Calu3 (cell line): ENCODE measurements around the gene PLEKHG4B. TPM values are rescaled to one million over a fixed set of nuclear protein-coding genes. Genes with fewer than 3 reads are reported as not detected.

Experiments used
- BruUV-seq: library from RNA; stranded (reverse); fragments of 400-500 nt; replicated peaks from 2 replicates; lab custom pipeline; 2021; lab: Mats Ljungman, UMichigan
- CTCF ChIA-PET: fragments of 300-600 bp; sonication (Branson Sonifier 250); formaldehyde crosslinking; loops from one replicate; lab custom pipeline; 2022; ENCODE audit warnings: antibody characterized with exemption; lab: Charles Lee
- DNase-seq: peaks from one replicate; pipeline ENCODE4 v3.0.0; 2022
- H3K27ac Mint-ChIP-seq: one replicate; pipeline ENCODE4 v1.8.0; 2022; ENCODE audit warnings: mixed read lengths; ENCODE audit not compliant: unreplicated experiment
- H3K27me3 Mint-ChIP-seq: one replicate; pipeline ENCODE4 v1.8.0; 2022; ENCODE audit warnings: mixed read lengths; ENCODE audit not compliant: unreplicated experiment
- H3K36me3 Mint-ChIP-seq: one replicate; pipeline ENCODE4 v1.8.0; 2022; ENCODE audit warnings: mild to moderate bottlenecking, moderate library complexity, mixed read lengths; ENCODE audit not compliant: insufficient read depth, unreplicated experiment
- H3K4me1 Mint-ChIP-seq: one replicate; pipeline ENCODE4 v1.8.0; 2022; ENCODE audit warnings: mild to moderate bottlenecking, low read depth, mixed read lengths; ENCODE audit not compliant: unreplicated experiment
- H3K4me3 Mint-ChIP-seq: one replicate; pipeline ENCODE4 v1.8.0; 2022; ENCODE audit warnings: mild to moderate bottlenecking, low read depth, moderate library complexity, mixed read lengths; ENCODE audit not compliant: unreplicated experiment
- H3K9me3 Mint-ChIP-seq: one replicate; pipeline ENCODE4 v1.8.0; 2022; ENCODE audit warnings: low read depth, mixed read lengths; ENCODE audit not compliant: unreplicated experiment
- intact Hi-C: fragments of 100-400 bp; cut with micrococcal nuclease; formaldehyde crosslinking; loops from one replicate; pipeline ENCODE4 v1.10.0; 2022; ENCODE audit not compliant: unreplicated experiment
- total RNA-seq: library from RNA; stranded (reverse); gene quantifications from 2 replicates; pipeline ENCODE4 v1.2.3, GENCODE V29; 2022
- TF ChIP-seq, protein P1 (sequence below): fragments of 200-600 bp; IDR thresholded peaks from one replicate; pipeline ENCODE4 v1.8.0; 2022; ENCODE audit warnings: antibody characterized with exemption; ENCODE audit not compliant: unreplicated experiment

Gene PLEKHG4B
- total RNA-seq, 1 experiment from 2014 or later: 1.7 TPM

DNA sequence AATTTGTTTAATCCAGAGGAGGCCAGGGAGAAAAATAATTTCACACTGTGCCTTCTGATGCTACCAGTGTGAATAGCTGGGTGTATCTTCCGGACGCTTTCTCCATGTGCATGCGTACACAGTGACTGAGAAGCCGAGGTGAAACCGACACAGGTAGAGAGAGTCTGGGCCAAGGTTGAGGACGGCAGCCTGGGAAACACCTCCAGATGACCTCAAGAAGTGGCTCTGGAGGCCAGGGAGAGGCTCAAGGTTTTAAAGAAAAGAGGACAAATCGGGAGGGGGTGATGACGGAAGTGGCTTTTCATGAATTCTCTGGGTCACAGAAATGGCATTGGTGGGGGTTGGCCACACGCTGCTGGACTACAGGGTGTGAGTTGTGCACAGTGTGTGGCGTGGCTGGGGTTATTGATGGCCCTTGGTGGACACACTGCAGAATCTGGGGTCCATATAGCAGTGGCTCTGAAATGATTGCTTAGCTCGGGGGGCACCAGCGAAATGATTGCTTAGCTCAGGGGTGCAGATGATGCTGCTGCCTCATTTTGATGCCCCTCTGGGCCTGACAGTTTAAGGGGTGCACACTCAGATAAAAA is 65.3 kb downstream of the PLEKHG4B start:
- intact Hi-C loops: no loop called here
- CTCF ChIA-PET: no interaction called here
- Mint-ChIP-seq H3K36me3 (no peaks in the 10 kb centered on the region), H3K9me3 (no peaks in the 10 kb centered on the region), H3K27me3 (peaks cover 71% of the 10 kb centered on the region), H3K4me3 (no peak overlapping the region), H3K27ac (no peak overlapping the region), H3K4me1 (no peaks in the 10 kb centered on the region)
- BruUV-seq: no TSS peak
- DNase-seq: no peak
- TF ChIP-seq, protein P1, sequence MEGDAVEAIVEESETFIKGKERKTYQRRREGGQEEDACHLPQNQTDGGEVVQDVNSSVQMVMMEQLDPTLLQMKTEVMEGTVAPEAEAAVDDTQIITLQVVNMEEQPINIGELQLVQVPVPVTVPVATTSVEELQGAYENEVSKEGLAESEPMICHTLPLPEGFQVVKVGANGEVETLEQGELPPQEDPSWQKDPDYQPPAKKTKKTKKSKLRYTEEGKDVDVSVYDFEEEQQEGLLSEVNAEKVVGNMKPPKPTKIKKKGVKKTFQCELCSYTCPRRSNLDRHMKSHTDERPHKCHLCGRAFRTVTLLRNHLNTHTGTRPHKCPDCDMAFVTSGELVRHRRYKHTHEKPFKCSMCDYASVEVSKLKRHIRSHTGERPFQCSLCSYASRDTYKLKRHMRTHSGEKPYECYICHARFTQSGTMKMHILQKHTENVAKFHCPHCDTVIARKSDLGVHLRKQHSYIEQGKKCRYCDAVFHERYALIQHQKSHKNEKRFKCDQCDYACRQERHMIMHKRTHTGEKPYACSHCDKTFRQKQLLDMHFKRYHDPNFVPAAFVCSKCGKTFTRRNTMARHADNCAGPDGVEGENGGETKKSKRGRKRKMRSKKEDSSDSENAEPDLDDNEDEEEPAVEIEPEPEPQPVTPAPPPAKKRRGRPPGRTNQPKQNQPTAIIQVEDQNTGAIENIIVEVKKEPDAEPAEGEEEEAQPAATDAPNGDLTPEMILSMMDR: no peak

DNA sequence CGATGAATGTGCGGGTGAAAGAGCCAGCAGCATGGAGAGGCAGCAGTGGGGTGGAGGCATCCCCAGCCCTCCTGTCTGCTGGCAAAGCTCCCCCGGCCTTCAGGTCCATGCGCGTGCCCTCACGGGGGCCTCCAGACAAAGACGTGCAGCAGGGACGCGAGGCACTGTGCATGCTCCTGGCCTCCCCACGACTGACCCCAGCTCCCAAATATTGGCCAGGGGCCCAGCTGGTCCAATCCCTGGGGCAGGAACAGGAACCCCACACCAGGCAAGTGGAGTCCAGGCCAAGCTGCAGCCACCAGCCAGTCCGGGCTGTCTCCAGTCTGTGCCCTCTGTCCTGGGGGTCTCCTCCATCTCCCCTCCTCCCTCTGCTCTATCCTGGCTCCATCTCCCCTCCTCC is 65.8 kb downstream of the PLEKHG4B start:
- Mint-ChIP-seq H3K4me1 (no peaks in the 10 kb centered on the region), H3K9me3 (no peaks in the 10 kb centered on the region), H3K4me3 (no peak overlapping the region), H3K36me3 (no peaks in the 10 kb centered on the region), H3K27me3 (peaks cover 67% of the 10 kb centered on the region), H3K27ac (no peak overlapping the region)
- CTCF ChIA-PET: no interaction called here
- TF ChIP-seq, protein P1: no peak
- BruUV-seq: no TSS peak
- DNase-seq: no peak
- intact Hi-C loops: no loop called here

DNA sequence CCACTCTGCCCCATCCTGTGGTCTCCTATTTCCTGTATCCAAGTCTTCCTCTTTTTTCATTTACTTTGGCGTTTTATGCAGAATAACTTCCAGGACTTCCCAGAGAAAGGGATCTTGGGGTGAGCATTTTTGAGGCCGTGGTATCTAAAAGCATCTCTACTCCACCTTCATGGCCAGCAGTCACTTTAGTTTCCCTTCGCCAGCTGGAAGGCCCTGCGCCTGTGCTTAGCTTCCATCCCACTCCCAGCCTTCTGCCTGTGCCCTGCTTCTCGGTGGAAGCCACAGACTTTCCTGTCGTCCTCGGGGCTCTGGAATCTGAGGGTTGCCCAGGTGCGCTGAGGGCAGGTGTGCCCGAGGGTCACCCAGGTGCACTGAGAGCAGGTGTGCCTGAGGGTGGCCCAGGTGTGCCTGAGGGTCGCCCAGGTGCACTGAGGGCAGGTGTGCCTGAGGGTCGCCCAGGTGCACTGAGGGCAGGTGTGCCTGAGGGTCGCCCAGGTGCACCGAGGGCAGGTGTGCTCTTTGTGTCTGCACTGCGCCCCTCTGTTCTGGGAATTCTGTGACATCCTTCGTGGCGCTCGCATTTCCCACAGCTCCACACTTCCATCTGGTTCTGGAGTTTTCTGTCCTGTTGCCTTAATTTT is 67.0 kb downstream of the PLEKHG4B start:
- CTCF ChIA-PET: no interaction called here
- Mint-ChIP-seq H3K36me3 (no peaks in the 10 kb centered on the region), H3K4me1 (no peaks in the 10 kb centered on the region), H3K27me3 (peaks cover 67% of the 10 kb centered on the region), H3K4me3 (no peak overlapping the region), H3K27ac (no peak overlapping the region), H3K9me3 (no peaks in the 10 kb centered on the region)
- intact Hi-C loops: no loop called here
- no peak for DNase-seq
- TF ChIP-seq, protein P1: no peak
- no TSS peak for BruUV-seq

DNA sequence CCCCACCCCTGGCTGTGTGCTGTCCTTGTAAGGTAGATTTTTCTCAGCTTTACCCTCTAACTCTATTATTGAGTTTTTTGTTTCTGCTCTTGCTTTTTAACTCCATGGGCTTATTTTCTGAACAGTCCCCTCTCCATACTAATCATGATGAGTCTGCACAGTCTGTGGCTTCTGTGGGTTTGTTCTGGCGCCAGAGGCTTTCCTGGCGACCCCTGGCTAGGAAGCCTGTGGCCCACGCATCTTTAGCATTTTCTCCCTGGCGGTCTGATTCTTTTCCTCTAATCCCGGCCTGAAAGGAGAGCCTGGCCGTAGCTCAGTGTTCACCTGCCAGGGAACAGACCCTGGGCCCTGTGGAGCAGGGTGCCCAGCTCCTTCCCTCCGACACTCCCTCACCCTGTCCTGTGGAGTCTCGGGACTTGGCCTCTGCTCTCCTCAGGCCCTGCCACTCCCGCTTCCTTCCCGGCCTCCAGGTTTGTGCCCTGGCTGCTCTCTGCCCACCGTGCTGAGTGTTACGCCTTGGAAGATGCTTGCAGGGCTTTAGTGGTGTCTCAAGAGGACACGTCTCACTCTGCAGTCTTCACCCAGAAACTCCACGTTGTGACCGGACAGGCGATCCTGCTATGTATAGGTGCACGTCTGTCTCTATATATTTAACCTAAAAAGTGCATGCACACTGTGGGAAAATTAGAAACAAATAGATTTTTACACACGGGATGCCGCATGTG is 67.6 kb downstream of the PLEKHG4B start:
- no peak for DNase-seq
- H3K4me1 Mint-ChIP-seq: no peaks in the 10 kb centered on the region
- H3K27ac Mint-ChIP-seq: no peak overlapping the region
- CTCF ChIA-PET: no interaction called here
- H3K9me3 Mint-ChIP-seq: no peaks in the 10 kb centered on the region
- no peaks in the 10 kb centered on the region for H3K36me3 Mint-ChIP-seq
- peaks cover 66% of the 10 kb centered on the region for H3K27me3 Mint-ChIP-seq
- TF ChIP-seq, protein P1: no peak
- intact Hi-C loops: no loop called here
- BruUV-seq: no TSS peak
- H3K4me3 Mint-ChIP-seq: no peak overlapping the region
